ENCODE measurements around the gene CLCN7. TPM values are rescaled to one million over a fixed set of nuclear protein-coding genes. Genes with fewer than 3 reads are reported as not detected.

The CLCN7 gene
- total and polyA plus RNA-seq, 2 experiments from 2014 or later: 50.1 to 57.6 TPM

GRCh38 chr16:1398826-1399581 is 75.8 kb downstream of the CLCN7 start:
- H3K9me3 ChIP-seq (ENCODE audit: low read depth): no peaks in the 10 kb centered on the region
- H3K36me3 ChIP-seq: peaks cover 6% of the 10 kb centered on the region
- TF ChIP-seq, protein P1, sequence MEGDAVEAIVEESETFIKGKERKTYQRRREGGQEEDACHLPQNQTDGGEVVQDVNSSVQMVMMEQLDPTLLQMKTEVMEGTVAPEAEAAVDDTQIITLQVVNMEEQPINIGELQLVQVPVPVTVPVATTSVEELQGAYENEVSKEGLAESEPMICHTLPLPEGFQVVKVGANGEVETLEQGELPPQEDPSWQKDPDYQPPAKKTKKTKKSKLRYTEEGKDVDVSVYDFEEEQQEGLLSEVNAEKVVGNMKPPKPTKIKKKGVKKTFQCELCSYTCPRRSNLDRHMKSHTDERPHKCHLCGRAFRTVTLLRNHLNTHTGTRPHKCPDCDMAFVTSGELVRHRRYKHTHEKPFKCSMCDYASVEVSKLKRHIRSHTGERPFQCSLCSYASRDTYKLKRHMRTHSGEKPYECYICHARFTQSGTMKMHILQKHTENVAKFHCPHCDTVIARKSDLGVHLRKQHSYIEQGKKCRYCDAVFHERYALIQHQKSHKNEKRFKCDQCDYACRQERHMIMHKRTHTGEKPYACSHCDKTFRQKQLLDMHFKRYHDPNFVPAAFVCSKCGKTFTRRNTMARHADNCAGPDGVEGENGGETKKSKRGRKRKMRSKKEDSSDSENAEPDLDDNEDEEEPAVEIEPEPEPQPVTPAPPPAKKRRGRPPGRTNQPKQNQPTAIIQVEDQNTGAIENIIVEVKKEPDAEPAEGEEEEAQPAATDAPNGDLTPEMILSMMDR (IDR thresholded peaks at IDR 0.05; ENCODE audit: low read depth, low read length): no peak
- no peaks in the 10 kb centered on the region for H3K27me3 ChIP-seq
- H3K4me1 ChIP-seq (ENCODE audit: low read depth): no peaks in the 10 kb centered on the region
- H3K4me3 ChIP-seq: no peak overlapping the region
- no peak for DNase-seq (ENCODE audit: low read depth in 1 of 2, low spot score in 1 of 2)
- no peak overlapping the region for H3K27ac ChIP-seq

GRCh38 chr16:1398351-1398750 is 76.5 kb downstream of the CLCN7 start:
- DNase-seq (ENCODE audit: low read depth in 1 of 2, low spot score in 1 of 2): no peak
- H3K4me3 ChIP-seq: no peak overlapping the region
- H3K27me3 ChIP-seq: no peaks in the 10 kb centered on the region
- peaks cover 6% of the 10 kb centered on the region for H3K36me3 ChIP-seq
- no peaks in the 10 kb centered on the region for H3K9me3 ChIP-seq (ENCODE audit: low read depth)
- TF ChIP-seq, protein P1 (IDR thresholded peaks at IDR 0.05; ENCODE audit: low read depth, low read length): no peak
- no peaks in the 10 kb centered on the region for H3K4me1 ChIP-seq (ENCODE audit: low read depth)
- no peak overlapping the region for H3K27ac ChIP-seq

DNA sequence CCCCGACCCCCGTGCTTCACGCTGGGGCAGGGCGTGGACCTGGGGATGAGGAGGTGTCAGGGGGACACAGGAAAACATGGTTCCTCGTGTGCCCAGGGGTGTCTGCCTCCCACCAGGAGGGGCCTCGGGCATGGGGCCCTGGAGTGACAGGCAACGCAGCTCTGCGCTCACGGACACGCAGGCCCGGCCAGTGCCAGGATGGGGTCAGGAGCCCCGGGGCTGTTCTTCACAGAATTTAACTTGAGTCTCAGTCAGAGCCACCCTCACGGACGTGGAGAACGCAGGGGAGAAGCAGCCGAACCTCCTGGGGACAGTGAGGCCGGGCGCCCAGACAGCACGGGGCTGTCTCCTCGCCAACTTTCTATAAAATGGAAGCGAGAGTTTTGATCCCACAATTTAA is 77.0 kb downstream of the CLCN7 start:
- TF ChIP-seq, protein P1 (IDR thresholded peaks at IDR 0.05; ENCODE audit: low read depth, low read length): no peak
- no peak overlapping the region for H3K4me3 ChIP-seq

GRCh38 chr16:1395444-1396031 is 79.3 kb downstream of the CLCN7 start:
- H3K36me3 ChIP-seq: peaks cover 9% of the 10 kb centered on the region
- no peak for DNase-seq (ENCODE audit: low read depth in 1 of 2, low spot score in 1 of 2)
- no peaks in the 10 kb centered on the region for H3K9me3 ChIP-seq (ENCODE audit: low read depth)
- H3K27me3 ChIP-seq: no peaks in the 10 kb centered on the region
- H3K4me3 ChIP-seq: no peak overlapping the region
- no peak overlapping the region for H3K27ac ChIP-seq
- TF ChIP-seq, protein P1 (IDR thresholded peaks at IDR 0.05; ENCODE audit: low read depth, low read length): no peak
- H3K4me1 ChIP-seq (ENCODE audit: low read depth): no peaks in the 10 kb centered on the region

More for the DNA sequence above, 77.0 kb downstream of the CLCN7 start:
- Histone ChIP-seq H3K4me1 (ENCODE audit: low read depth) (no peaks in the 10 kb centered on the region), H3K9me3 (ENCODE audit: low read depth) (no peaks in the 10 kb centered on the region), H3K36me3 (peaks cover 6% of the 10 kb centered on the region), H3K27me3 (no peaks in the 10 kb centered on the region), H3K27ac (no peak overlapping the region)
- DNase-seq (ENCODE audit: low read depth in 1 of 2, low spot score in 1 of 2): no peak

Other genes with a start within 250 kb of the CLCN7 start
- not detected in 2 replicates for gene TPSG1, start 249.8 kb downstream of the CLCN7 start, total RNA-seq
- gene TPSG1, start 249.8 kb downstream of the CLCN7 start, polyA plus RNA-seq: 0.77 and 0.81 TPM in 2 replicates
- gene TPSB2, start 244.8 kb downstream of the CLCN7 start, total RNA-seq: not detected in 2 replicates
- not detected in 2 replicates for gene TPSB2, start 244.8 kb downstream of the CLCN7 start, polyA plus RNA-seq
- not detected in 2 replicates for gene TPSAB1, start 234.3 kb downstream of the CLCN7 start, total RNA-seq
- gene TPSAB1, start 234.3 kb downstream of the CLCN7 start, polyA plus RNA-seq: not detected in 2 replicates
- gene TPSD1, start 219.0 kb downstream of the CLCN7 start, total RNA-seq: not detected in 2 replicates
- gene TPSD1, start 219.0 kb downstream of the CLCN7 start, polyA plus RNA-seq: not detected in 2 replicates
- gene UBE2I, start 165.4 kb downstream of the CLCN7 start, total RNA-seq: 75.4 and 81.4 TPM in 2 replicates
- 156 and 157 TPM in 2 replicates for gene UBE2I, start 165.4 kb downstream of the CLCN7 start, polyA plus RNA-seq
- 7.4 and 8.1 TPM in 2 replicates for gene BAIAP3, start 141.4 kb downstream of the CLCN7 start, total RNA-seq
- 2.7 and 7.7 TPM in 2 replicates for gene BAIAP3, start 141.4 kb downstream of the CLCN7 start, polyA plus RNA-seq
- gene TSR3, start 123.2 kb downstream of the CLCN7 start, total RNA-seq: 119 and 125 TPM in 2 replicates
- gene TSR3, start 123.2 kb downstream of the CLCN7 start, polyA plus RNA-seq: 157 and 173 TPM in 2 replicates
- gene GNPTG, start 123.1 kb downstream of the CLCN7 start, total RNA-seq: 60.3 and 62.7 TPM in 2 replicates
- 42.5 and 57.0 TPM in 2 replicates for gene GNPTG, start 123.1 kb downstream of the CLCN7 start, polyA plus RNA-seq
- gene UNKL, start 60.3 kb downstream of the CLCN7 start, total RNA-seq: 19.5 and 35.7 TPM in 2 replicates
- gene UNKL, start 60.3 kb downstream of the CLCN7 start, polyA plus RNA-seq: 16.5 and 20.5 TPM in 2 replicates
- gene UQCC4, start 54.3 kb downstream of the CLCN7 start, total RNA-seq: 14.3 and 18.6 TPM in 2 replicates
- 24.6 and 36.2 TPM in 2 replicates for gene UQCC4, start 54.3 kb downstream of the CLCN7 start, polyA plus RNA-seq
- 0.18 TPM in 1 of 2 replicates, not detected in the other for gene PERCC1, start 44.0 kb downstream of the CLCN7 start, total RNA-seq
- gene PERCC1, start 44.0 kb downstream of the CLCN7 start, polyA plus RNA-seq: not detected in 2 replicates
- gene CCDC154, start 30.5 kb downstream of the CLCN7 start, total RNA-seq: 0.32 and 1.5 TPM in 2 replicates
- gene CCDC154, start 30.5 kb downstream of the CLCN7 start, polyA plus RNA-seq: 0.49 and 0.64 TPM in 2 replicates
- 0.30 and 0.49 TPM in 2 replicates for gene PTX4, start 13.9 kb upstream of the CLCN7 start, total RNA-seq
- gene PTX4, start 13.9 kb upstream of the CLCN7 start, polyA plus RNA-seq: not detected in 2 replicates
- gene TELO2, start 18.3 kb upstream of the CLCN7 start, total RNA-seq: 48.2 and 51.6 TPM in 2 replicates
- 50.7 and 58.7 TPM in 2 replicates for gene TELO2, start 18.3 kb upstream of the CLCN7 start, polyA plus RNA-seq
- 0.39 and 0.83 TPM in 2 replicates for gene TMEM204, start 58.6 kb upstream of the CLCN7 start, total RNA-seq
- gene TMEM204, start 58.6 kb upstream of the CLCN7 start, polyA plus RNA-seq: 0.44 and 1.6 TPM in 2 replicates
- 40.4 and 48.9 TPM in 2 replicates for gene IFT140, start 137.0 kb upstream of the CLCN7 start, total RNA-seq
- 23.8 and 31.9 TPM in 2 replicates for gene IFT140, start 137.0 kb upstream of the CLCN7 start, polyA plus RNA-seq
- gene CRAMP1, start 137.3 kb upstream of the CLCN7 start, total RNA-seq: 13.1 and 15.3 TPM in 2 replicates
- 7.7 and 10.3 TPM in 2 replicates for gene CRAMP1, start 137.3 kb upstream of the CLCN7 start, polyA plus RNA-seq
- 34.5 and 45.1 TPM in 2 replicates for gene JPT2, start 203.3 kb upstream of the CLCN7 start, total RNA-seq
- gene JPT2, start 203.3 kb upstream of the CLCN7 start, polyA plus RNA-seq: 10.0 and 10.6 TPM in 2 replicates
- gene MAPK8IP3, start 231.2 kb upstream of the CLCN7 start, total RNA-seq: 109 and 127 TPM in 2 replicates
- gene MAPK8IP3, start 231.2 kb upstream of the CLCN7 start, polyA plus RNA-seq: 57.1 and 75.2 TPM in 2 replicates